CD4-positive, alpha-beta memory T cell (primary cell): ENCODE measurements around the gene TMPRSS11B. TPM values are rescaled to one million over a fixed set of nuclear protein-coding genes. Genes with fewer than 3 reads are reported as not detected.

ENCODE experiments used
- CTCF ChIA-PET: fragments of 350-600 bp; sonication (Branson Sonifier 250); formaldehyde crosslinking; loops from one replicate; lab custom pipeline; 2021; ENCODE audit warnings: inconsistent platforms; ENCODE audit not compliant: partially characterized antibody; lab: Charles Lee
- POLR2A ChIA-PET: fragments of 350-600 bp; sonication (Branson Sonifier 250); formaldehyde crosslinking; loops from one replicate; lab custom pipeline; 2021; ENCODE audit not compliant: partially characterized antibody; lab: Charles Lee
- DNase-seq, 5 donors: peaks; one replicate each; pipeline versions ENCODE4 v3.0.0 to v3.0.0-alpha.2; 2020 to 2022; ENCODE audit warnings: mixed read lengths in 1 of 5
- H3K27ac ChIP-seq: one replicate; pipeline ENCODE4 v1.7.0; 2013; ENCODE audit warnings: low read depth, low read length
- H3K27me3 ChIP-seq: 2 replicates; pipeline ENCODE4 v1.7.0; 2013; ENCODE audit warnings: mild to moderate bottlenecking, low read length, moderate library complexity; ENCODE audit not compliant: insufficient read depth
- H3K36me3 ChIP-seq: 2 replicates; pipeline ENCODE4 v1.7.0; 2013; ENCODE audit warnings: mild to moderate bottlenecking, low read length, moderate library complexity; ENCODE audit not compliant: insufficient read depth
- H3K4me1 ChIP-seq: 2 replicates; pipeline ENCODE4 v1.7.0; 2013; ENCODE audit warnings: mild to moderate bottlenecking, low read length, moderate library complexity; ENCODE audit not compliant: insufficient read depth
- H3K4me3 ChIP-seq, 2 donors: one replicate each; pipeline ENCODE4 v1.7.0; 2013; ENCODE audit warnings: low read length in 2 of 2, mild to moderate bottlenecking in 1 of 2
- H3K9me3 ChIP-seq, 2 donors: one replicate each; pipeline ENCODE4 v1.7.0; 2013; ENCODE audit warnings: low read length in 2 of 2, control low read depth in 1 of 2; ENCODE audit not compliant: control insufficient read depth in 1 of 2
- H3K27ac Mint-ChIP-seq, 7 donors: one replicate each; pipeline ENCODE4 v1.8.0; 2020 to 2021; ENCODE audit warnings: mixed read lengths in 7 of 7, mild to moderate bottlenecking in 6 of 7, inconsistent platforms in 3 of 7, moderate library complexity in 3 of 7
- H3K27me3 Mint-ChIP-seq, 2 donors: one replicate each; pipeline ENCODE4 v1.8.0; 2020 to 2021; ENCODE audit warnings: mixed read lengths in 2 of 2
- H3K36me3 Mint-ChIP-seq, 2 donors: one replicate each; pipeline ENCODE4 v1.8.0; 2020 to 2021; ENCODE audit warnings: mixed read lengths in 2 of 2, inconsistent platforms in 1 of 2, mild to moderate bottlenecking in 1 of 2
- H3K4me1 Mint-ChIP-seq, 4 donors: one replicate each; pipeline ENCODE4 v1.8.0; 2020 to 2021; ENCODE audit warnings: mixed read lengths in 4 of 4, mild to moderate bottlenecking in 1 of 4
- H3K4me3 Mint-ChIP-seq, 8 donors: one replicate each; pipeline ENCODE4 v1.8.0; 2020 to 2021; ENCODE audit warnings: mixed read lengths in 8 of 8, mild to moderate bottlenecking in 7 of 8, moderate library complexity in 6 of 8, inconsistent platforms in 3 of 8
- H3K9me3 Mint-ChIP-seq, 8 donors: one replicate each; pipeline ENCODE4 v1.8.0; 2020 to 2021; ENCODE audit warnings: mixed read lengths in 8 of 8, mild to moderate bottlenecking in 5 of 8, inconsistent platforms in 3 of 8, moderate library complexity in 1 of 8
- intact Hi-C: fragments of 100-400 bp; cut with micrococcal nuclease; formaldehyde crosslinking; loops from one replicate; pipeline ENCODE4 v1.15.1; 2023
- polyA plus RNA-seq, 2 donors: library from polyadenylated mRNA; unstranded; fragments of 300-500 nt; fragmentation: Illumina TruSeq; gene quantifications; one replicate each; pipeline ENCODE4 v1.2.3, GENCODE V29; 2021
- total RNA-seq, 2 experiments: library from RNA; stranded (reverse); gene quantifications; one replicate each; pipeline ENCODE4 v1.2.3, GENCODE V29; 2021

The TMPRSS11B gene
- total and polyA plus RNA-seq, 4 experiments from 2014 or later = not detected

DNA sequence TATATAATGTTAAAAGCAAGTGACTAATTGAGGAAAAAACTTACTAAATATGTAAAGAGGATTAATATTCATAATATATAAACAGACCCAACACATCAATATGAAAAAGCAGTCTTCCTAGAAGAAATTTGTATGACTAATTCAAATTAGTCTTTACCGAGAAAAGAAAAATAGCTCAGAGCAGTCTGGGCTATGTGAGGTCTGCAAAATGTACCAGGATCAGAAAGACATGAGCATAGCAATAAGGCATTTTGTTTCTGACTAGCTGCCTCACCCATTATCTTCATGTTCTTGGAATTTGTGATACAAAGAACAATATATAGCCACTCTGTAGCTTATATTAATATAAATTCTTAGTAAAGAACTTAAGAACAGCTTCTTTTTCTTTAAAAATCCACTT is 13.7 kb upstream of the TMPRSS11B start:
- no peak overlapping the region for H3K27ac ChIP-seq
- no peaks in the 10 kb centered on the region for H3K4me1 ChIP-seq
- DNase-seq = no peak
- intact Hi-C loops = no loop called here
- ChIA-PET CTCF (interaction anchor here (0.9 to 1.5 kb wide), 2 partner anchors 13 to 118 kb away, joined by 3 to 7 read pairs; no protein-coding TSS in a partner anchor), POLR2A (no interaction called here)
- H3K36me3 ChIP-seq = no peaks in the 10 kb centered on the region
- H3K9me3 Mint-ChIP-seq = peaks cover 0 to 2% (median 0%) of the 10 kb centered on the region in 8 donors
- H3K4me3 Mint-ChIP-seq = no peak overlapping the region
- H3K27ac Mint-ChIP-seq = no peak overlapping the region
- peaks cover 0 to 6% (median 5%) of the 10 kb centered on the region in 4 donors for H3K4me1 Mint-ChIP-seq
- H3K27me3 Mint-ChIP-seq = peaks cover 0 to 4% of the 10 kb centered on the region in 2 donors
- no peaks in the 10 kb centered on the region for H3K27me3 ChIP-seq
- H3K9me3 ChIP-seq = no peaks in the 10 kb centered on the region
- H3K36me3 Mint-ChIP-seq = no peaks in the 10 kb centered on the region
- H3K4me3 ChIP-seq = no peak overlapping the region

DNA sequence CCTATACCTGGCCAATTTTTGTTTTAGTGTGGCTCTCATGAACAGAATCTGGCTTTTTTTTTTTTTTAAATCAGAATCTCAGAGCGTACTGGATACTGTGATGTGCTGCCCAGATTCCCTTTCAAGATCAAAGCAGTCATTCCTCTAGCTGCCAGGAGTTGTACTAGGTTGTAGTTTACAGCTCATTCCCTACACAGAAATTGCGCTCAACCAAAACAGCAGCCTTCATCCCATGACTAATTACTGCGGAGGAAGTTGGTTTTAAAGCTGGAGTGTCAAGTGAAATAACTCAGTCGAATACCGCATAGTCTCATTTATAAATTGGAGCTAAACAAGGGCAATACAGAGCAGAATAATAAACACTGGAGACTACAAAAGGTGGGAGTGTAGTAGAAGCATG is 12.2 kb upstream of the TMPRSS11B start:
- no peak overlapping the region for H3K27ac Mint-ChIP-seq

DNA sequence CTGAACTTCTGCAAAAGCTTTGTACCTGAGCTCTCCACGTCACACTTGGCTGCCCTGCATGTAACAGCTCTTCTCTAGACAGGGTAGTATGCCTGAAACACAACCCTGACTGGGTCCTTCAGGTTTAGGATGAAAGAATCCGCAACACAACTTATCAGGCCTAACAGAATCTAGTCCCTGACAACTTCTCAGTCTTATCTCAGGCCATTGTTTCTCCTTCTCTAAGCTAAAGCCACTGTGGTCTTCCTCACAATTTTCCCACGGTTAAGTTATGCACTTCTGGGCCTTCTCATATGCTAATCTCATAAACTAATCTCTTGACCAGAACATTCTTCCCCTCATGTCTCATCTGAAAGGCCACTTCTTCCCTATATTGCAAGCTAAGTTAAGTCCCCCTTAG is 10.8 kb upstream of the TMPRSS11B start:
- Histone ChIP-seq H3K36me3 (no peaks in the 10 kb centered on the region), H3K27ac (no peak overlapping the region), H3K27me3 (no peaks in the 10 kb centered on the region), H3K9me3 (no peaks in the 10 kb centered on the region), H3K4me1 (no peaks in the 10 kb centered on the region), H3K4me3 (no peak overlapping the region)
- H3K9me3 Mint-ChIP-seq = no peaks in the 10 kb centered on the region
- no peak for DNase-seq
- ChIA-PET CTCF (no interaction called here), POLR2A (no interaction called here)
- H3K36me3 Mint-ChIP-seq = no peaks in the 10 kb centered on the region
- intact Hi-C loops = no loop called here
- peaks cover 0 to 6% (median 5%) of the 10 kb centered on the region in 4 donors for H3K4me1 Mint-ChIP-seq
- H3K27ac Mint-ChIP-seq = no peak overlapping the region
- H3K27me3 Mint-ChIP-seq = peaks cover 0 to 10% of the 10 kb centered on the region in 2 donors
- H3K4me3 Mint-ChIP-seq = no peak overlapping the region

More for the DNA sequence above, 12.2 kb upstream of the TMPRSS11B start:
- no peaks in the 10 kb centered on the region for H3K27me3 ChIP-seq
- DNase-seq = no peak
- peaks cover 0 to 10% of the 10 kb centered on the region in 2 donors for H3K27me3 Mint-ChIP-seq
- no peaks in the 10 kb centered on the region for H3K9me3 ChIP-seq
- H3K9me3 Mint-ChIP-seq = no peaks in the 10 kb centered on the region
- H3K4me3 ChIP-seq = no peak overlapping the region
- H3K36me3 ChIP-seq = no peaks in the 10 kb centered on the region
- H3K36me3 Mint-ChIP-seq = no peaks in the 10 kb centered on the region
- no peak overlapping the region for H3K4me3 Mint-ChIP-seq
- intact Hi-C loops = no loop called here
- CTCF ChIA-PET = interaction anchor here (1.0 kb wide), 1 partner anchor 15 kb away, joined by 3 read pairs; no protein-coding TSS in a partner anchor
- no peaks in the 10 kb centered on the region for H3K4me1 ChIP-seq
- no peak overlapping the region for H3K27ac ChIP-seq
- POLR2A ChIA-PET = no interaction called here
- H3K4me1 Mint-ChIP-seq = peaks cover 0 to 6% (median 5%) of the 10 kb centered on the region in 4 donors

DNA sequence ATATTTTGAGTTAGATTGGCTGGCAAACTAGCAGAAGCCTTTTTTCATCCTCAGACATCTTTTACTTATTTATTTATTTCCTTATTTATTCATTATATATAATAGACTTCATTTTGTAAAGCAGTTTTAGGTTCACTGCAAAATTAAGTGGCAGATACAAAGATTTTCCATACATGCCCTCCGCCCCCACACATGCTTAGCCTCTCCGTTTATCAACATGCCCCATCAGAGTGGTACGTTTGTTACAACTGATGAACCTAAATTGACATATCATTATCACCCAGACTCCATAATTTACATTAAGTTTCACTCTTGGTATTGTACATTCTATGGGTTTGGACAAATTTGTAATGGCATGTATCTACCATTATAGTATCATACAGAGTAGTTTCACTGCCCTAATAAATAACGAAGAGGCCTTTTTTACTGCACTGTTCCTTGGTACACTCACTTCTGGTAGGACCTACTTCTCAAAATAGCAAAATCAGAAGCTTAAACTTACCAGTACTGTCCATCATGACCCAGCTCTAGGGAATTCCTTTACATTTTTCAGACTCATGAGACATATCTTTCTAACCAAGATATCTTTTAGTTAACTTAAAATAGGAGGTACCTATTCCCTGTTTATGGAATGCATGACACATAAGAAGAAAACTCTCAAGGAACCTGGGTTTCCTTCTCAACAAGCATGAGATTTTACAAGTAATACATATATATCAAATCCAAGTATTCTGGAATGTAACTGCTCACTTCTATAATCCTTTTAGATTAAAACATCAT is 4.8 kb upstream of the TMPRSS11B start:
- Mint-ChIP-seq H3K27ac (no peak overlapping the region), H3K36me3 (no peaks in the 10 kb centered on the region), H3K9me3 (no peaks in the 10 kb centered on the region), H3K4me3 (no peak overlapping the region), H3K27me3 (peaks cover 0 to 10% of the 10 kb centered on the region in 2 donors), H3K4me1 (peaks cover 0 to 5% (median 0%) of the 10 kb centered on the region in 4 donors)
- H3K27ac ChIP-seq = no peak overlapping the region
- POLR2A ChIA-PET = no interaction called here
- CTCF ChIA-PET = no interaction called here
- H3K4me1 ChIP-seq = no peaks in the 10 kb centered on the region
- H3K4me3 ChIP-seq = no peak overlapping the region
- no peaks in the 10 kb centered on the region for H3K9me3 ChIP-seq
- no peaks in the 10 kb centered on the region for H3K27me3 ChIP-seq
- no peaks in the 10 kb centered on the region for H3K36me3 ChIP-seq
- no peak for DNase-seq
- intact Hi-C loops = no loop called here

DNA sequence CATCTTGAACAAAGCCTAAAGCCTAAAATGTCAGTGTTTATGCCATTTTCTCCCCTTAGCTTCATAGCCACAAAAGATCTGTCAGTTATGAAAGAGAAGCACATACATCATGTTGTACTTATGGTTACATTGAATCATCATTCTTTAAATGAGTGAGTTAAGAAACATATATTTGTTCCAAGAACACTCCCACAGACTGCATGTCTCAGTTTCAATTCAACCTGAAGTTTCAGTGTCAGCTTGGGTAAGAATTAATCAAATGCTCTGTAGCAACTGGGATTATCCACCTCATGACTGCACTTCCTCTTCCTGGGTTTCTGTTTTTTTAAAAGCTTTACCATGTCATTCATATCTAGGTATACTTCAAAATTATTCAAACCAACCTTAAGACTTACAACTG is 3.9 kb upstream of the TMPRSS11B start:
- ChIA-PET CTCF (no interaction called here), POLR2A (no interaction called here)
- Mint-ChIP-seq H3K9me3 (no peaks in the 10 kb centered on the region), H3K4me1 (peaks cover 0 to 5% (median 0%) of the 10 kb centered on the region in 4 donors), H3K27ac (no peak overlapping the region), H3K36me3 (no peaks in the 10 kb centered on the region), H3K27me3 (peaks cover 0 to 8% of the 10 kb centered on the region in 2 donors), H3K4me3 (no peak overlapping the region)
- Histone ChIP-seq H3K27me3 (no peaks in the 10 kb centered on the region), H3K36me3 (no peaks in the 10 kb centered on the region), H3K4me3 (no peak overlapping the region), H3K9me3 (no peaks in the 10 kb centered on the region), H3K27ac (no peak overlapping the region), H3K4me1 (no peaks in the 10 kb centered on the region)
- no peak for DNase-seq
- intact Hi-C loops = no loop called here

DNA sequence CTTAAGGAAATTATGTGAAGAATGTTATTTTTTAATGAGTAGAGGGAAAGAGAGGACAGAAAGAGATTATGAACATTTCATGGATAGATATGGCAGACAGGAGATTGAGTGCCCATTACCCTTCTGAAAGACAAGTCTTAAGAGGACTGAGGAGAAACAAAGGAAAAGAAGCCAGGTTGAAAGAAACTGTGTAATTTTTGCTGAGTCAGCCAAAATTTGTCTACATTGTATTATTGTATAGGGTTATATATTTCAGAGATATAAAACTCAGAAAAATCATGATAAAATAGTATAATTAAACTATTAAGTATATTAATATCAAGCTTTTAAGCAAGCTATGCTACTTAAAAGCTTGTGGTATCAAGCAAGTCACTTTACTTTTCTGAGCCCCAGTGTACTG is 4.9 kb downstream of the TMPRSS11B start:
- H3K4me1 Mint-ChIP-seq = no peaks in the 10 kb centered on the region
- H3K27me3 Mint-ChIP-seq = peaks cover 6 to 7% of the 10 kb centered on the region in 2 donors
- no peak for DNase-seq
- H3K4me3 Mint-ChIP-seq = no peak overlapping the region
- H3K4me3 ChIP-seq = no peak overlapping the region
- no peak overlapping the region for H3K27ac Mint-ChIP-seq
- no peaks in the 10 kb centered on the region for H3K36me3 ChIP-seq
- no peaks in the 10 kb centered on the region for H3K36me3 Mint-ChIP-seq
- POLR2A ChIA-PET = no interaction called here
- H3K4me1 ChIP-seq = no peaks in the 10 kb centered on the region
- no peaks in the 10 kb centered on the region for H3K27me3 ChIP-seq
- no peaks in the 10 kb centered on the region for H3K9me3 ChIP-seq
- intact Hi-C loops = no loop called here
- CTCF ChIA-PET = no interaction called here
- peaks cover 0 to 4% (median 0%) of the 10 kb centered on the region in 8 donors for H3K9me3 Mint-ChIP-seq
- no peak overlapping the region for H3K27ac ChIP-seq

DNA sequence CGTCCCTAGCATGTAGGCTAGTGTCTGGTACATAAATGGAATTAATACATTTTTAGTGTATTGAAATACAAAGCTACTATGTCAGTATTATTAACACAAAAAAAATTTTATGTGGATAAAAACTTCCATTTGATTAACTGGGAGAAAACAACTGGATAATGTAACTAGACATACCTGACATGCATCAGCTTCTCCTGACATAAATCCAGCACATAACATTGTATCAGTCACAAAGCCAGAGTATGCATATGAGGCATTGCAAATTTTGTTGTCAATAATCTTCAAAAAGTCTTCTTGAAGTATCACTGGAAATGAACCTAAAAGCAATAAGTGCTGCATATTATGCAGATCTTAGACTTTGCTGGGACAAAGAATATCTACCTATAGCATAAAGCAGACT is 16.9 kb downstream of the TMPRSS11B start:
- no peak overlapping the region for H3K27ac Mint-ChIP-seq
- no peak overlapping the region for H3K4me3 Mint-ChIP-seq
- no peaks in the 10 kb centered on the region for H3K36me3 ChIP-seq
- no peak for DNase-seq
- peaks cover 0 to 4% (median 0%) of the 10 kb centered on the region in 8 donors for H3K9me3 Mint-ChIP-seq
- ChIA-PET CTCF (no interaction called here), POLR2A (no interaction called here)
- H3K27me3 Mint-ChIP-seq = no peaks in the 10 kb centered on the region
- H3K36me3 Mint-ChIP-seq = no peaks in the 10 kb centered on the region
- no peak overlapping the region for H3K27ac ChIP-seq
- H3K27me3 ChIP-seq = no peaks in the 10 kb centered on the region
- H3K4me3 ChIP-seq = no peak overlapping the region
- intact Hi-C loops = no loop called here
- no peaks in the 10 kb centered on the region for H3K9me3 ChIP-seq
- no peaks in the 10 kb centered on the region for H3K4me1 Mint-ChIP-seq
- no peaks in the 10 kb centered on the region for H3K4me1 ChIP-seq
